ENCODE data around the gene GPR180. TPM values are rescaled to one million over a fixed set of nuclear protein-coding genes. Genes with fewer than 3 reads are reported as not detected.

Gene GPR180
- polyA plus RNA-seq, 3 donors, result 1.0 to 1.1 (median 1.0) TPM

DNA sequence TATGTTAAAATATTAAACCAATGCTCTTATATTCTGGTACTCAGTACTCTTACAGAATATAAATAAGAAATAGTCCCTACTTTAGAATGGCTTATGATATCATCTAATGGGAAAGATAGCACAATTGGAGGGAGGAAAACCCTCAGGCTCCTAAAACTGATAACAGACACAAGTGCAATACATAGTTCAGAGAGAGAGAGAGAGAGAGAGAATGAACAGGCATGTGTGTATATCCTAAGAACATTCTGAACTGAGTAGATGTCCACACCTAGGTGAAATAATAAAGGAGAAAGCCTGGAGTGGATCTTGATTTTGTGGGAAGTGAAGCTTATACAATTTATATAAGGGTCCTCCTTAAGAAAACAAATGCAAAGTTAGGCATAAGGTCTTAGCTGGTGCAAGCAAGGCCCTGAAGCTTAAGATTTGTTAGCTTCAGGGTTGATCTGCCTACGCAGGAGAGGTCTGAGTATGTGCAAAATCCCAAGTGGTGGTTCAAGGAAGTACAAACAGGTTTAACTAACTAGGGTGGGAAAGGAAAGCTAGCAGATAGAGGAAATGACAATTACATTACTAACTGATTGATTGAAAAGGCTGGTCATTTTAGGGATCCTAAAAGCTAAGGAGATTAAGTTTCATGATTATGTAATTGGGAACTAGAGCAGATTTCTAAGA, 57.4 kb downstream of the GPR180 start:
- H3K36me3 ChIP-seq (replicated peaks in 1 of 2; ENCODE audit: control insufficient read depth in 1 of 2, insufficient read depth in 2 of 2, low read length in 2 of 2), result no peaks in the 10 kb centered on the region
- H3K27me3 ChIP-seq (ENCODE audit: control insufficient read depth in 2 of 2, insufficient read depth in 2 of 2, low read length in 2 of 2), result peaks cover 14 to 21% of the 10 kb centered on the region in 2 donors
- peaks cover 0 to 5% (median 2%) of the 10 kb centered on the region in 7 donors for H3K9me3 Mint-ChIP-seq
- H3K9me3 ChIP-seq (replicated peaks in 1 of 2; ENCODE audit: control insufficient read depth in 1 of 2, insufficient read depth in 1 of 2, low read length in 2 of 2), result no peaks in the 10 kb centered on the region
- H3K4me1 ChIP-seq (ENCODE audit: control insufficient read depth in 1 of 2, insufficient read depth in 2 of 2, low read length in 2 of 2), result no peaks in the 10 kb centered on the region
- H3K9ac ChIP-seq (ENCODE audit: insufficient read depth, low read length, poor library complexity, severe bottlenecking), result no peak overlapping the region
- intact Hi-C loops (cut with micrococcal nuclease), result no loop called here
- no peak overlapping the region for H3K27ac ChIP-seq (ENCODE audit: low read depth in 1 of 2, low read length in 2 of 2)
- no peak overlapping the region for H3K27ac Mint-ChIP-seq
- no peaks in the 10 kb centered on the region for H4K20me1 ChIP-seq (ENCODE audit: insufficient read depth, low read length)
- no peak overlapping the region for H3K4me3 Mint-ChIP-seq
- 86% methylated on average over 1 of the region's 1 CpG for WGBS (ENCODE audit: insufficient coverage)
- no peak overlapping the region for H3K4me2 ChIP-seq (replicated peaks; ENCODE audit: extremely low read depth, low read length, poor library complexity, severe bottlenecking)
- no peaks in the 10 kb centered on the region for H3K36me3 Mint-ChIP-seq
- TF ChIP-seq CTCF (IDR thresholded peaks at IDR 0.05), result no peak
- H3K79me2 ChIP-seq (ENCODE audit: insufficient read depth, low read length), result no peaks in the 10 kb centered on the region
- H2AFZ ChIP-seq (ENCODE audit: insufficient read depth, low read depth, low read length, poor library complexity, severe bottlenecking), result no peak overlapping the region
- H3K4me1 Mint-ChIP-seq, result peaks cover 3% of the 10 kb centered on the region
- no peak for DNase-seq
- H3K4me3 ChIP-seq (replicated peaks in 1 of 3; ENCODE audit: low read depth in 2 of 3, low read length in 3 of 3), result no peak overlapping the region
- peaks cover 14 to 22% (median 16%) of the 10 kb centered on the region in 3 donors for H3K27me3 Mint-ChIP-seq (ENCODE audit: low read depth in 3 of 3)

DNA sequence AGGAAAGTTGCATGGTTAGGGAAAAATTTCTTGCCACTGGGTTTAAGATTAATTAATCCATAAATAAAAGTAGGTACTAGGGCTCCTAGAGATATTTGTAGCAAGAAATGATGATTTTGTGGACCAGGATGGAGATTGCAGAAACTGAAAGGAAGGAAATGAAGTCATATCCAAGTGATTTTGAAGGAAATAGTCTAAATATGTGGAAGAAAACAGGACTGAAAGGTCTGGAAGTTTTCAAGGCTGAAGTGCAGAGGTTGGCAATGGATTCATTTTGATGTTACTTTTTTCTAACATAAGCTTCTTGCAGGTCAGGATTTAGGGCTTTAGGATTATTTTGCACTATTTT, 57.9 kb downstream of the GPR180 start:
- H4K20me1 ChIP-seq (ENCODE audit: insufficient read depth, low read length), result no peaks in the 10 kb centered on the region
- Mint-ChIP-seq H3K36me3 (no peaks in the 10 kb centered on the region), H3K9me3 (peaks cover 0 to 5% (median 2%) of the 10 kb centered on the region in 7 donors), H3K4me1 (peaks cover 3% of the 10 kb centered on the region), H3K27me3 (ENCODE audit: low read depth in 3 of 3) (peaks cover 14 to 22% (median 16%) of the 10 kb centered on the region in 3 donors), H3K27ac (no peak overlapping the region), H3K4me3 (no peak overlapping the region)
- H3K27me3 ChIP-seq (ENCODE audit: control insufficient read depth in 2 of 2, insufficient read depth in 2 of 2, low read length in 2 of 2), result peaks cover 14 to 25% of the 10 kb centered on the region in 2 donors
- H3K4me2 ChIP-seq (replicated peaks; ENCODE audit: extremely low read depth, low read length, poor library complexity, severe bottlenecking), result no peak overlapping the region
- no peaks in the 10 kb centered on the region for H3K79me2 ChIP-seq (ENCODE audit: insufficient read depth, low read length)
- no peak overlapping the region for H3K9ac ChIP-seq (ENCODE audit: insufficient read depth, low read length, poor library complexity, severe bottlenecking)
- H3K36me3 ChIP-seq (replicated peaks in 1 of 2; ENCODE audit: control insufficient read depth in 1 of 2, insufficient read depth in 2 of 2, low read length in 2 of 2), result no peaks in the 10 kb centered on the region
- intact Hi-C loops (cut with micrococcal nuclease), result no loop called here
- H2AFZ ChIP-seq (ENCODE audit: insufficient read depth, low read depth, low read length, poor library complexity, severe bottlenecking), result no peak overlapping the region
- no peak overlapping the region for H3K4me3 ChIP-seq (replicated peaks in 1 of 3; ENCODE audit: low read depth in 2 of 3, low read length in 3 of 3)
- no peaks in the 10 kb centered on the region for H3K9me3 ChIP-seq (replicated peaks in 1 of 2; ENCODE audit: control insufficient read depth in 1 of 2, insufficient read depth in 1 of 2, low read length in 2 of 2)
- no peaks in the 10 kb centered on the region for H3K4me1 ChIP-seq (ENCODE audit: control insufficient read depth in 1 of 2, insufficient read depth in 2 of 2, low read length in 2 of 2)
- TF ChIP-seq CTCF (IDR thresholded peaks at IDR 0.05), result no peak
- H3K27ac ChIP-seq (ENCODE audit: low read depth in 1 of 2, low read length in 2 of 2), result no peak overlapping the region
- DNase-seq, result no peak

Measured in CD14-positive monocyte (primary cell).